Measurements from ENCODE around the gene APOB. TPM values are rescaled to one million over a fixed set of nuclear protein-coding genes. Genes with fewer than 3 reads are reported as not detected.

APOB gene
- polyA plus RNA-seq, 1 of the 3 experiments (the other 2 are of a cell fraction): not detected

DNA sequence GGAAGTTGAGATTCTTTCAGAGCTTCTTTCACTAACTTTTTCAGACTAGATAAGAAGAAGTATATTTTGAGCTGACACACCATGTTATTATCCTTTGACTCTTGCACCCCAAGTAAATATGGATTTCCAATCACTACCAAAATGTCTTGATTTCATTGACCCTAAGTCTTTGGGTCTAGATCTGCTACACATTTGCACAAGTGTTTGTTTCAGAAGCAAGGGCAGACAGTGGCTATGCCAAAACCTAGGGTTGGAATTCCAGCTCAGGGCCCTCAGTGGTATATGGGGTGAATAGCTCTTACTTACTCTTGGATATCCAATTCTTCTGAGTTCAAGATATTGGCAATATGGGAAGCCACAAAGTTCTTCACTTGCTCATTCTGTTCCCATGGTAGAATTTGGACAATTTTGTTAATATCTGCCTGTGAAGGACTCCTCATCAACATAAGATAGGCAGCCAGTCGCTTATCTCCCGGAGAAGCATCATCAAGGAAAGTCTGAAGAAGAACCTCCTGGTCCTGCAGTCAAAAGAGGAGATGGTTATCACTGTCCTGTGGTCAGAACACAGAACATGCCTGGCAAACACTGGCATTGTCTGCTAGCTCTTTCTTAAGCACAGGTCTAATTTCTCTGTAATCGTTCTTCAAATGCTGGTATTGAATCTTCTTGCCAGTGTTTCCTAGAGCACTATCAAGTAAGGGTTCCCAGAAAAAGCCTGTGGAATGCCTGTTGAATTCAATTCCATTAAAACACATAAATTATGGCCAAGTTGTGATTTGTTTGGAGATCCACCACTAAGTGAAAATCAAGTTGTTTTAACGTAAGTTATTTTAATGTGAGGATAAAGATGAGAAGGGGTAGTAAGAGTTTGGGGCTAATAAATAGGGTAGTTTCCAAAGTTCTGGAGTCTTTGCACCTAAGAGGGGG is 15.6 kb downstream of the APOB start:
- TF ChIP-seq JUND (IDR thresholded peaks at IDR 0.05) (no peak), GABPA (IDR thresholded peaks at IDR 0.05; ENCODE audit: low read depth) (no peak), EP300 (IDR thresholded peaks at IDR 0.05; ENCODE audit: borderline replicate concordance in 1 of 2, low read depth in 1 of 2, low read length in 1 of 2) (no peak), FOSL2 (IDR thresholded peaks at IDR 0.05; ENCODE audit: borderline replicate concordance, low read depth) (no peak), TEAD4 (IDR thresholded peaks at IDR 0.05; ENCODE audit: borderline replicate concordance, insufficient read depth) (no peak), YY1 (IDR thresholded peaks at IDR 0.05; ENCODE audit: low read depth) (no peak), TCF12 (IDR thresholded peaks at IDR 0.05) (no peak), EZH2phosphoT487 (IDR thresholded peaks at IDR 0.05; ENCODE audit: borderline replicate concordance, low read depth) (no peak), ELF1 (IDR thresholded peaks at IDR 0.05) (no peak)
- TF ChIP-seq, protein P1, sequence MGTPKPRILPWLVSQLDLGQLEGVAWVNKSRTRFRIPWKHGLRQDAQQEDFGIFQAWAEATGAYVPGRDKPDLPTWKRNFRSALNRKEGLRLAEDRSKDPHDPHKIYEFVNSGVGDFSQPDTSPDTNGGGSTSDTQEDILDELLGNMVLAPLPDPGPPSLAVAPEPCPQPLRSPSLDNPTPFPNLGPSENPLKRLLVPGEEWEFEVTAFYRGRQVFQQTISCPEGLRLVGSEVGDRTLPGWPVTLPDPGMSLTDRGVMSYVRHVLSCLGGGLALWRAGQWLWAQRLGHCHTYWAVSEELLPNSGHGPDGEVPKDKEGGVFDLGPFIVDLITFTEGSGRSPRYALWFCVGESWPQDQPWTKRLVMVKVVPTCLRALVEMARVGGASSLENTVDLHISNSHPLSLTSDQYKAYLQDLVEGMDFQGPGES (IDR thresholded peaks at IDR 0.05; ENCODE audit: low read depth, low read length): no peak
- TF ChIP-seq, protein P2, sequence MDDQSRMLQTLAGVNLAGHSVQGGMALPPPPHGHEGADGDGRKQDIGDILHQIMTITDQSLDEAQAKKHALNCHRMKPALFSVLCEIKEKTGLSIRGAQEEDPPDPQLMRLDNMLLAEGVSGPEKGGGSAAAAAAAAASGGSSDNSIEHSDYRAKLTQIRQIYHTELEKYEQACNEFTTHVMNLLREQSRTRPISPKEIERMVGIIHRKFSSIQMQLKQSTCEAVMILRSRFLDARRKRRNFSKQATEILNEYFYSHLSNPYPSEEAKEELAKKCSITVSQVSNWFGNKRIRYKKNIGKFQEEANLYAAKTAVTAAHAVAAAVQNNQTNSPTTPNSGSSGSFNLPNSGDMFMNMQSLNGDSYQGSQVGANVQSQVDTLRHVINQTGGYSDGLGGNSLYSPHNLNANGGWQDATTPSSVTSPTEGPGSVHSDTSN (IDR thresholded peaks at IDR 0.05): no peak
- TF ChIP-seq, protein P3, sequence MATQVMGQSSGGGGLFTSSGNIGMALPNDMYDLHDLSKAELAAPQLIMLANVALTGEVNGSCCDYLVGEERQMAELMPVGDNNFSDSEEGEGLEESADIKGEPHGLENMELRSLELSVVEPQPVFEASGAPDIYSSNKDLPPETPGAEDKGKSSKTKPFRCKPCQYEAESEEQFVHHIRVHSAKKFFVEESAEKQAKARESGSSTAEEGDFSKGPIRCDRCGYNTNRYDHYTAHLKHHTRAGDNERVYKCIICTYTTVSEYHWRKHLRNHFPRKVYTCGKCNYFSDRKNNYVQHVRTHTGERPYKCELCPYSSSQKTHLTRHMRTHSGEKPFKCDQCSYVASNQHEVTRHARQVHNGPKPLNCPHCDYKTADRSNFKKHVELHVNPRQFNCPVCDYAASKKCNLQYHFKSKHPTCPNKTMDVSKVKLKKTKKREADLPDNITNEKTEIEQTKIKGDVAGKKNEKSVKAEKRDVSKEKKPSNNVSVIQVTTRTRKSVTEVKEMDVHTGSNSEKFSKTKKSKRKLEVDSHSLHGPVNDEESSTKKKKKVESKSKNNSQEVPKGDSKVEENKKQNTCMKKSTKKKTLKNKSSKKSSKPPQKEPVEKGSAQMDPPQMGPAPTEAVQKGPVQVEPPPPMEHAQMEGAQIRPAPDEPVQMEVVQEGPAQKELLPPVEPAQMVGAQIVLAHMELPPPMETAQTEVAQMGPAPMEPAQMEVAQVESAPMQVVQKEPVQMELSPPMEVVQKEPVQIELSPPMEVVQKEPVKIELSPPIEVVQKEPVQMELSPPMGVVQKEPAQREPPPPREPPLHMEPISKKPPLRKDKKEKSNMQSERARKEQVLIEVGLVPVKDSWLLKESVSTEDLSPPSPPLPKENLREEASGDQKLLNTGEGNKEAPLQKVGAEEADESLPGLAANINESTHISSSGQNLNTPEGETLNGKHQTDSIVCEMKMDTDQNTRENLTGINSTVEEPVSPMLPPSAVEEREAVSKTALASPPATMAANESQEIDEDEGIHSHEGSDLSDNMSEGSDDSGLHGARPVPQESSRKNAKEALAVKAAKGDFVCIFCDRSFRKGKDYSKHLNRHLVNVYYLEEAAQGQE (IDR thresholded peaks at IDR 0.05; ENCODE audit: low read depth, low read length): no peak
- no peaks in the 10 kb centered on the region for H3K27me3 ChIP-seq (ENCODE audit: insufficient read depth)
- no peaks in the 10 kb centered on the region for H3K79me2 ChIP-seq (ENCODE audit: insufficient read depth)
- H3K4me1 ChIP-seq (ENCODE audit: control insufficient read depth in 1 of 2, insufficient read depth in 2 of 2, low read depth in 1 of 2, low read length in 1 of 2): no peaks in the 10 kb centered on the region
- DNase-seq: no peak
- H3K9me2 ChIP-seq: no peaks in the 10 kb centered on the region
- no peaks in the 10 kb centered on the region for H3F3A ChIP-seq (replicated peaks; ENCODE audit: insufficient read depth)
- no peak overlapping the region for H3K4me3 ChIP-seq (ENCODE audit: low read depth in 2 of 2, low read length in 1 of 2)
- WGBS (ENCODE audit: low lambda C conversion rate): 25% methylated on average over 4 of the region's 4 CpGs
- H3K36me3 ChIP-seq (replicated peaks in 1 of 2; ENCODE audit: control insufficient read depth in 1 of 2, insufficient read depth in 2 of 2, low read length in 1 of 2): no peaks in the 10 kb centered on the region
- H3K9ac ChIP-seq: no peak overlapping the region
- ChIA-PET POLR2A (no interaction called here), CTCF (interaction anchor here (0.7 to 8.5 kb wide), 8 partner anchors 13 to 367 kb away, joined by 3 to 51 read pairs (median 4); partner anchors contain the start of gene APOB)
- H3K4me2 ChIP-seq: no peak overlapping the region
- no peaks in the 10 kb centered on the region for H4K20me1 ChIP-seq (ENCODE audit: insufficient read depth)
- no peaks in the 10 kb centered on the region for H3K9me3 ChIP-seq
- H3K27ac ChIP-seq (ENCODE audit: low read depth in 2 of 2, low read length in 1 of 2): no peak overlapping the region
- H2AFZ ChIP-seq (ENCODE audit: low read depth): no peak overlapping the region
